IPS-15b (cell line): ENCODE data around the gene ZBTB48.

Experiments used
- H3K27me3 ChIP-seq: one replicate; pipeline ENCODE4 v1.6.1; 2013; ENCODE audit warnings: low read length; ENCODE audit not compliant: control insufficient read depth, insufficient read depth
- H3K36me3 ChIP-seq: one replicate; pipeline ENCODE4 v1.6.1; 2013; ENCODE audit warnings: low read length; ENCODE audit not compliant: control insufficient read depth, insufficient read depth
- H3K4me1 ChIP-seq: one replicate; pipeline ENCODE4 v1.6.1; 2013; ENCODE audit warnings: mild to moderate bottlenecking, low read length; ENCODE audit not compliant: control insufficient read depth, insufficient read depth
- H3K4me3 ChIP-seq: one replicate; pipeline ENCODE4 v1.5.1; 2013; ENCODE audit warnings: low read depth, low read length
- H3K9ac ChIP-seq: one replicate; pipeline ENCODE4 v1.6.1; 2013; ENCODE audit warnings: low read depth, mild to moderate bottlenecking, low read length
- H3K9me3 ChIP-seq: one replicate; pipeline ENCODE4 v1.6.1; 2013; ENCODE audit warnings: mild to moderate bottlenecking, low read length; ENCODE audit not compliant: control insufficient read depth, insufficient read depth

The ZBTB48 gene

GRCh38 chr1:6603915-6604558, 24.2 kb downstream of the ZBTB48 start:
- H3K9ac ChIP-seq, result peak overlapping the region; percentile 87

DNA sequence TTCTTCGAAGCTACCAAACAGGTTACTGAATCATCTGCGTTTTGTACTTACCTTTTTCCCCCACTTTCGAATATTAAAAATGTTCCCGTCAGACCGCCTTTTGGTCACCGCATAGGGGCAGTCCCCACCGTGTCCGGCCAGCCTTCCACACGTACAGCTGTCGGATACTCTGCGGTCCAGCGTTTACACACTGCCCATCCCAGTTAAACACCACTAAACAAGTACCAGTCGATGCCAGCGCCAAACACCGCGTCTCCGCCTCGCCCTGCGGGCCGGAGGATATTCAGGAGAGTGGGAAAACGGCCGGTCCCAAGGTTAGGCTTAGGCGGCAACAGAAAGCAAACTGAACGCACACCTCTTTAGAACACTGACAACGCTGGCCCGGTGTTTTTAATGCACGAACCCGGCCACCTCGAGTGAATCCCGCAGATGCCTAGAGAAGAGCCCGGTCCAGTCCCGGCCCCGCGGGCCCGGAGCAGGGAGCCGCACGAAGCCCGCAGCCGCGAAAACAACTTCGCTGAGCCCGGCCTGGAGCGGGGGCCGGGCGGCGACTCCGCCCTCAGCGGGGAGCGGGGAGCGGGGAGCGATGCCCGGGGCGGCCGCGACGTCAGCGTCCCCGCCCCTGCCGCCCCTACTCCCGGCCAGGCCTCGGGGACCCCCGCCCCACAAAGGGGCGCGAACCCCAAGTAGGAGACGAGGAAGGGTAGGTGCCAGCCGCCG, 33.0 kb downstream of the ZBTB48 start:
- Histone ChIP-seq H3K4me1 (no peaks in the 10 kb centered on the region), H3K27me3 (no peaks in the 10 kb centered on the region), H3K4me3 (peak overlapping the region; percentile 83), H3K9me3 (no peaks in the 10 kb centered on the region), H3K36me3 (peaks cover 3% of the 10 kb centered on the region), H3K9ac (peak overlapping the region; percentile 65)

More at GRCh38 chr1:6603915-6604558, 24.2 kb downstream of the ZBTB48 start:
- peaks cover 13% of the 10 kb centered on the region for H3K4me1 ChIP-seq
- H3K36me3 ChIP-seq, result peaks cover 5% of the 10 kb centered on the region
- peak overlapping the region; percentile 68 for H3K4me3 ChIP-seq
- H3K9me3 ChIP-seq, result no peaks in the 10 kb centered on the region
- no peaks in the 10 kb centered on the region for H3K27me3 ChIP-seq

GRCh38 chr1:6613361-6614018, 33.7 kb downstream of the ZBTB48 start, which contains the start of gene PHF13:
PHF13 (plus strand) TSS chr1:6613731; CDS start chr1:6614067, 336 bp downstream.
- H3K9me3 ChIP-seq, result no peaks in the 10 kb centered on the region
- peak within 1 kb of the TSS; percentile 83 for H3K4me3 ChIP-seq
- H3K36me3 ChIP-seq, result peaks cover 8% of the 10 kb centered on the region
- peak within 1 kb of the TSS; percentile 65 for H3K9ac ChIP-seq
- H3K4me1 ChIP-seq, result no peaks in the 10 kb centered on the region
- no peaks in the 10 kb centered on the region for H3K27me3 ChIP-seq

DNA sequence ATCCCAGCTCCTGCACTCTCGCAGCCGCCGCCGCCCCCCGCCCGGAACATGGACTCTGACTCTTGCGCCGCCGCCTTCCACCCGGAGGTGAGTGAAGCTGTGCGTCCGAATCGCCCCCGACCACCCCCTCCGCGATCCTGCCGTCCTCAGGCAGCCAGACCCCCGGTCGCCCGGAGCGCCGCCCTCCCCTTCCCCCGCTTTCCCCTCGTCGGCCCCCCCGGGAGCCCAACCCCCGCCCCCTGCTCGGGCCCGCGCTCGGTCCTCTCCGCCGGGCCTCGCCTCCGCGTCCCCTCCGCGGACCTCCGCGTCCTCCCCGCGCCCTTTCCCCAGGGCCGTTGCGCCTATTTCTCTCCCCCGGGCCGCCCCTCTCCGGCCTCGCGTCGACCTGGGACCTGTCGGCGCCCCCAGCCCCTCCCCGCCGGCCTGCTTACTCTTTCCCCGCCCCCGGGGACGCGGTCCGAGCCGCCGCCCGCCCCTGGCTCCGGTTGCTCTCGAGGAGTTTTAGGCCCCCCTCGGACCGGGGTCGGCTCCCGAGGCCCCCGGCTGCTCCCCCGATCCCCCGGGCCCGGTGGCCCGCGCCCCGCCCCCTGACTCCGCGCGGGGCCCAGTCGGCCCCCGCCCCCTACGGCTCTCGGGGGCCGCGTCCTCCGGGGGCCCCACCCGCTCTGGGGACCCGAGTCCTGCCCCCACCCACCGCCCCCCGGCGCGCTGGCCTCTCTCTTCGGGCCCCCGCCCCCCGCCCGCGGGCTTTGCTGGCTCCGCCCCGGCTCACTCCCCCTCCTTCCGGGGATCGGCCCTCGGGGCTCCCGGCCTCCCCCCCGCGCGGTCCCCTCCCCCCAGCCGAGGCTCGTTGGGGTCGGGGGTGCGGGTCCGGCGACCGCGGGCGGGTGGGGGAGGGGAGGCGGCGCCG, 34.5 kb downstream of the ZBTB48 start:
- Histone ChIP-seq H3K4me3 (peak overlapping the region; percentile 64), H3K4me1 (no peaks in the 10 kb centered on the region), H3K27me3 (no peaks in the 10 kb centered on the region), H3K9me3 (no peaks in the 10 kb centered on the region), H3K36me3 (peaks cover 8% of the 10 kb centered on the region), H3K9ac (no peak overlapping the region)

DNA sequence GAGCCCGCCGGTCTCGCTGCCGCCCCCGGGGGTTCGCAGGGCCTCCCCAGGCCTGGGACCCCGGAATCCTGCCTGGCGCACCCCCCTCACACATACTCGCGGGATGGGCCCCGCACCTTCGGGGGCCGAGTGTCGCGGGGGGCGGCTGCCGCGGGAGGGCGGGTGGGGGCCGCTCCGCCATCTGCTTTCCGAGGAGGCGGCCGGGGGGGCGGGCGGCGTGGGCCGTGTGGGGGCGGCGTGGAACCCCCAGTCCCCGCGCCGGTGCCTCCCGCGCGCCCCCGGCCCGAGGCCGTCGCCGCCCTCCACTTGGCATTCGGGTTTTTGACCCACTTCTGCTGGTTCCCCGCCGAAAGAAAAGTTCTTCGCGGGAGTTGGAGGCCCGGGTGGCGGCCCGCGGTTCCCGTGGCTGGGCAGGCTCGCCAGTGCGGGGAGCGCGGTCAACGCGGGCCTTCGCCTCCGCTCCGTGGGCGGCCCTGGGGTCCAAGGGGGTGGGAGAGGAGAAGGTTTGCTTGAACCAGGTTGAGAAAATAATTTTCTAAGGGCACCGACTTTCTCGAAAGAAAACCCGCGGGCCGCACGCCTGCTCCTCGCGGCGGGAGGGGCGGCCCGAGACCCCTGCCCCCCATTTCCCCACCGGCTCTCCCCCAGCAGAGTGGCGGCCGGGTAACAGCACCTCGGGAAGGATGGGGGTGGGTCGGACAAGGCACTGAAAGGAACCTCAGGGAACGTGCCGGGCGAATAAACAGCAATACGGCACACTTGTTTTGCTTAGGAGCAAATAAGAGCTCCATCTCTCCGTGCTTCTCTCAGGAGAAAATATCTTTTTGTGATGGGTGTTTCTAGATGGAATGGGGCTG, 35.4 kb downstream of the ZBTB48 start:
- peaks cover 14% of the 10 kb centered on the region for H3K36me3 ChIP-seq
- H3K4me3 ChIP-seq, result peak overlapping the region; percentile 58
- peak overlapping the region; percentile 54 for H3K9ac ChIP-seq
- H3K9me3 ChIP-seq, result no peaks in the 10 kb centered on the region
- H3K27me3 ChIP-seq, result no peaks in the 10 kb centered on the region
- no peaks in the 10 kb centered on the region for H3K4me1 ChIP-seq

GRCh38 chr1:6619045-6619444, 39.3 kb downstream of the ZBTB48 start:
- Histone ChIP-seq H3K4me1 (no peaks in the 10 kb centered on the region), H3K27me3 (no peaks in the 10 kb centered on the region), H3K9me3 (no peaks in the 10 kb centered on the region), H3K9ac (no peak overlapping the region), H3K4me3 (no peak overlapping the region), H3K36me3 (peaks cover 40% of the 10 kb centered on the region)

- H3K9ac ChIP-seq, result no peak overlapping the region
- no peaks in the 10 kb centered on the region for H3K27me3 ChIP-seq
- H3K4me3 ChIP-seq, result no peak overlapping the region
- no peaks in the 10 kb centered on the region for H3K4me1 ChIP-seq
- H3K36me3 ChIP-seq, result peaks cover 40% of the 10 kb centered on the region
- no peaks in the 10 kb centered on the region for H3K9me3 ChIP-seq
Observed at GRCh38 chr1:6621429-6622391, 41.9 kb downstream of the ZBTB48 start.

DNA sequence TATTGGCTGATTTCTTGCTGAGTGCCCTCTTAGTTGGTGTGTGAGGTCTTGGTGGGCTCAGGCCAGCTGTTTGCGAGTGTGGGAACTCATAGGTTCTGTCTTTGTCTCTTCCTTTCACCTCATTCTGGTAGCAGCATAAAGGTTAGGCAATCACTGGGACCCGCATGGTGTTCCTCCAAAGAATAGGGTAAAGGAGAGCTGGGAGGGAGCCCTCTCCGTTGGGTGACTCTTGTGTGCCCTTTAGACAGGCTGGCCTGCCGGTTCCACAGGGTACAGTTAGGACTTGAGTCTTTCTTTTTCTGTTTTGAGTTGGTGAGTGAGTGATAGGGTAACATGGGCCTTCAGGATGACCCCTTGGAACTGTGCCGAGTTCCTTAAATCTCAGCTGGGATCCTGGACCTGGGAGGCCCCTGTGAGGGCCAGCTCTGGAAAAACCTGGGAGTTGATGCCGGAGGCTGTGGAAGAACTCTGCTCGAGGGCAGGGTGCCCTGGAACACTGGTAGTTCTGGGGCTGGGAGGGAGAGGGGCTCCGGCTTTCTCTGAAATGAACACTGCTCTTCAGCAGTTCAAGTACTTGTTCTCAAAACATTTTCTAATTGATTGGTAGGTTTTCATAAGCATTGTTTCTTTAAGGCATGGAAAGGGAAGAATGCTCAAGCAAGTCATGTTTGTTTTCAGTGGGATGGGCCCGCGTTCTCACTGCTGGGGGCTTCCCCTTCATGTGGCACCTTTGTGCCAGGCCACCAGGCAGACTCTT, 42.8 kb downstream of the ZBTB48 start:
- Histone ChIP-seq H3K9ac (no peak overlapping the region), H3K9me3 (no peaks in the 10 kb centered on the region), H3K36me3 (peaks cover 44% of the 10 kb centered on the region), H3K4me1 (no peaks in the 10 kb centered on the region), H3K4me3 (no peak overlapping the region), H3K27me3 (no peaks in the 10 kb centered on the region)

DNA sequence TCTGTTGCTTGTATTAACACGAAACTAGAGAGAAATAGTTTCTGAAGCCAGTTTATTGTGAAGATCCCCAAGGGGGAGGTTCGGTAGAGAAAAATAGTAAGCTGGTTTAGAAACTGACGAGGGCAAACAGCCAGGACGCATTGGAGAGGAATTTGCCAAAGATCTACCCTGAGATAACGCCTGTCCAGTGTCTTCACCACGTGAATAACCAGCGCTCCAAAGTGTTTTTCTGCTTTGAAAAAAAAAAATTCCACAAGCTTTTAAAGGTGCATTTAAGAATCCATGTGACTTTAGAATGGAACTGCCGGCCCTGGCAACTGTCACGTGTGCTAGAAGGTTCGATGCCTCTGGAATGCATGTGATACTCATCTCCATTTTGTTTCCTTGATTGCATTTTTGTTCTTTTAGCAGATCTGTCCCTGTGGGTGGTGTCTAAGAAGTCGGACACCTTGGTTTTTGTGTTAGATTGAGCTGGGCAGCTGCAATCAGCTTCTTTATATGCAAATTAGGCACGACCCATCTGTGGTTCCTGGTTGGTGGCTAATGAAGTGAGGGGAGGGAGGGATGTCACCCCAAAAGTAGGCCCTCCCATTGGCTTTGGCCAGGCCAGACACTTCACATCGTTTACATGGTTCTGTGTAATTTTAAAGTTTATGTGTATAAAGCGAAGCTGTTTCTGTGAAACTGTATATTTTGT, 43.6 kb downstream of the ZBTB48 start:
- H3K9me3 ChIP-seq, result no peaks in the 10 kb centered on the region
- peaks cover 46% of the 10 kb centered on the region for H3K36me3 ChIP-seq
- no peak overlapping the region for H3K4me3 ChIP-seq
- no peak overlapping the region for H3K9ac ChIP-seq
- H3K4me1 ChIP-seq, result no peaks in the 10 kb centered on the region
- H3K27me3 ChIP-seq, result no peaks in the 10 kb centered on the region
